Fibroblast of skin of left biceps (primary cell): ENCODE data around the gene SLC9A2.

Source experiments
- DNase-seq, 2 experiments: peaks; one replicate each; pipeline ENCODE4 v3.0.0-alpha.2; 2013; ENCODE audit warnings: low read depth in 2 of 2

Gene SLC9A2

DNA sequence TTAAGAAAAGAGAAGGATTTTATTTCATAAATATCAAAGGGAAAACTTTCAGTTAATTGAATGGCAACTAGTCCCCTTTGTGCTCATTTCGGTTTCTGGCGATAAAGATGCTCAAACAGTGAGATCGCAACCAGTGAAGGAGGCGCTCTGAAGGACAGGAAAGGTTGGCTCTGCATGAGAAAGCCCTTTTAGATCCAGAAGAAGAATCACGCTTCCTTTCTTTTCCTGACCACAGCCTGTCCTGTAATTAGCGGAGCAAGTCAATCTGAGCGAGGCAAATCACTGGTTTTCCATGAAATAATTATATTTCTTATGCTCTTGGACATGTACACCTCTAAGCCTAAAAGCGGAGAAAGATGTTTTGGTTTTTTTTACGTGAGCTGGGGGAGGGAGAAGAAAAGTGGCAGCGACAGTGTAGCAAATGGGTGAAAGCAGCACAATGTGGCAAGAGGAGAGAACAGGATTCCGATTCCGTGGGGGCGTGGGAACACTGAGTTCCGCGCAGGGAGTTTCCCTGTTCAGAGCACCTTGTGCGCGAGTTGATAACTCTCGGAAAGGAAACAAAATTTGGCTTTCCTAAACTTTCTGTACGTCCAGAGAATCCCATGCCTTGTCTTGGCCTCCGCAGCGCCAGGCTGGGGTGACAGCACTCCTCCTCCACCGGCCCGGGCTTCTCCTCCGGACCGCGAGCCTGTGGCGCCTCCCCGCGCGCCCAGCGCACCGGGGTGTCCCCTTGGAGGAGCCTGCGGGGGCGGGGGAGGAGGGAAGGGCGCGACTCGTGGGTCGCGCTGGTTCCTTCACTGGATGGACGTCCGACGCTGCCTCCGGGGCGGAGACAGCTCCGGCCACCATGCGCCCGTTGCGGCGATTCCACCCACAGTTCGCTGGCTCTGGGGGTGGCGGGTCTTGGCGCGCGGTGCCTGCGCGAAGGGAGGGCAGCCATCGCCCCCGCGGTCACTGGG is 620 bp upstream of the SLC9A2 start:
- no peak for DNase-seq

DNA sequence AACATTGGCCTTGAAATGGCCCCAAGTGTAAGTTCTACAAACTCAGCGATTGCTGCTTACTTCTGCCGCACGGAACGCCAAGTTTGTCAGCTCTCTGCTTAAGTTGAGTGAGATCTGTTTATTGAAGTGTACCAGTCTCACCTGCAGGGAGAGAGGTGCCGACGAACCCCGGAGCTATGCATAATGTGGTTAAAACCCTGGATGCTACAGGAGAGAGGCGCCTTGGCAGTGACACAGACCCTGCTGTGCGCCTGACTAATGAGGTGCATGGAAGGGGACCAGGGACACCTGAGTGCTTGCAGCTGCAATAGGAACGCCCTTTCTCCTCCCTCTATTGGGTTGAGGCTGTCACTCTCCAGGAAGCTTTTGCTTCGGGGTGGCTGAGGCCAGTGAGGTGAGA is 979 bp downstream of the SLC9A2 start:
- DNase-seq = no peak

DNA sequence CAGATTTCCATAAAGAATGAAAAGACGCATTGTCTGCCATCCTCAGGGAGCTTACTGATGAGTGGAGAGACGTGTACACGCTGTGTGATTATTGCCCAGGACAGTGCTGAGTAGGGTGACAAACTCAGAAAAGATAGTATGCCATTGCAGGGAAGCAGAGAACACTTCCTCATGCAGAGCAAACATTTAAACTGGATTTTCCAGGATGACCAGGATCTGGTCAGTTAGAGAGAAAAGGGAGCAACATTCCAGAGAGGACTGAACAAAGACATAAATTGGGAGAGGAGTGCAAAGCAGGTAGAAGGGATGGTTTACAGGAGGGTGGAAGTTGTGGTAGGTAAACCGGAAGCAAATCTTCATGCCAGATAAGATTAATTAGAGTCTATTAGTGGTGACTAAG is 2.3 kb downstream of the SLC9A2 start:
- DNase-seq = no peak

- DNase-seq = no peak
Measured at GRCh38 chr2:102622646-102623045, 3.3 kb downstream of the SLC9A2 start.

DNA sequence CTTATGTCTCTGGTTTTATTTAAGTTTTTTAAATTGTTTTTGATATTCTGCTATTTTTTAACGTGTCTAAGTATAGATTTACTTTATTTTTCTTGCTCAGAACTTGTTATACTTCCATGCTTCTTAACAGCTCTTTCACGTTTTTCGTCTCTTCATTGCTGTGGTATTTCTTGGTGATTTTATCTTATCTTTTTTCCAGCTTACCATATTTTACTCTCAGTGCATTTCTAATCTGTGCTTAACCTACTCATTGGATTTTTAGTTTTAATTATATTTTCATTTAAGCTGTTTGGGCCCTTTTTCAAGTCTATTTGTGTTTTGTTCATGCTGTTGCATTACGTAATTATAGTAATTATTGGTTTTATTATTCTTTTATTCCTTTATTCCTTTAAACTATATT is 11.1 kb downstream of the SLC9A2 start:
- DNase-seq = no peak

DNA sequence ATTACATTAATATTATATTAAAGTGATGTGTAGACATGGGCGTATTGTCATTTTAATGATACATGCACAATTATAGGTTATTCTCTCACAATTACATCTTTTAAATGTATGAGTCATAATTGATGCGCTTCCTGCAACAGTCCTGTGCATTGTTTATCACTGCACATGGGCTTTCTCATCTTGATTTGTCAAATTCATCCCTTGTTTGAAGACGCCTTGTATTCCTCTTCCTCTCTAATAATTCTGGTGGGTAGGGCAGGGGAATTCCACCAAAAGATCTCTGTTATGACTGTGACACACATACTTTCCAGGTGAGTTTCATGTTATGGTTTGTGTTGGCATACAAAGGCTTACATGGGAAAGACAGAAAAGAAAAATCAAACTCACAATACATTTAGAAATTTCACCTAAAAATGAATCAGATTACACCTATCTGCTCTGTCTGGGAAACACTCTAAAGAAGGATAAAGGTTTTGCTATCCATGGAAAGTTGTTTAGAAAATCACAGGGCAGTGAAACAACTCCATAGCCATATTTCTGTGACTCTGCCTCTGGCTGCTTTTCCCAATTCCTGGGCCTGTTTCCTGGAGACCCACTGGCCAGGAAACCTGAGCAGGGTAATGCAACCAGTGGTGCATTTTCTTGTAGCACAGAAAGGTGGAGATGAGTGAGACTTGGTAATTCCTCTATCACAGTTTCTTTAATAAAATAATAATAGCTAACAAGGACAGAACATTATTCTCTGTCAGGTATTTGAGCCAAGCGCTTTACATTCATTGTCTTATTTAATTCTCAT is 13.2 kb downstream of the SLC9A2 start:
- no peak for DNase-seq

GRCh38 chr2:102634831-102635241 is 15.5 kb downstream of the SLC9A2 start:
- DNase-seq = no peak

GRCh38 chr2:102635317-102635716 is 16.0 kb downstream of the SLC9A2 start:
- no peak for DNase-seq

- no peak for DNase-seq
Measured at GRCh38 chr2:102636283-102636907, 17.0 kb downstream of the SLC9A2 start.

DNA sequence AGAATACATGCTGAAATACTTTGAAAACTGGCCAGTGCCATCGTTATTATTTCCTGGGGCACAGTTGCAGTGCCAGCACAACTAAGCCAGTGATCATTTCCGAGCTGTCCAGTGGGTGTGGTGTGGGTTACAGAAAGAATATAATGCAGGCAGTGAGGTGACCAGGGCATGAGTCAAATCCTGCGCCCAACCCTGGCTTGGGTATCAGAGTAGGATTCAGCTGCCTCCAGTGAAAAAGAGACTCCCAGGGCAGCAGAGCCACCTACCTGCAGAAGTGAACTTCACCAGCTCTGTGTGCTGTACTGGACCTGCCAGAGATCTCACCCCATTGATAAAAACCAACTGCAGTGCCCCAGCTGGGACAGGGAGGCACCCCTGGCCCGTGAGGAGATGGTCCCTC is 18.0 kb downstream of the SLC9A2 start:
- DNase-seq = no peak

- DNase-seq = no peak
Measured at GRCh38 chr2:102639429-102639828, 20.1 kb downstream of the SLC9A2 start.

DNA sequence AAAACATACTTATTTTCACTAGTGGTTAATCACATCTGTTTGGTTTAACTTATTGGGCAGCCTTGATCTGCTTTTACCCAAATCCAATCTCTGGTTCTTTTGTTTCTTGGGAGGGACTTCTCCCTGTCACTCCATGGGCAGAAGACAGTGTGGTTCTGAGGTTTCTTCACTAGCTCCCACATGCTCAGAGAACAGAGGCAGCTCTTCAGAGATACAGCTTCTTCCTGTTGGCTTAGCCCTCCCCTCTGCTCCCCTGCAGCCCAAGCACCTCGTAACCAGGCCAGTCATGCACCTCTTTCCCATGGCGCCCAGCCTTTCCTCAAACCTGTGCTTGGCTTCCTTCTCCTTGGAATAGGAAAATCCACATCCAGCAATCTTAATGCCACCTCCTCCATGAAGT is 32.8 kb downstream of the SLC9A2 start:
- DNase-seq = no peak

GRCh38 chr2:102657770-102658169 is 38.4 kb downstream of the SLC9A2 start:
- DNase-seq = no peak

GRCh38 chr2:102660070-102660469 is 40.7 kb downstream of the SLC9A2 start:
- no peak for DNase-seq

- DNase-seq = no peak
Measured at GRCh38 chr2:102660574-102660973, 41.2 kb downstream of the SLC9A2 start.

- no peak for DNase-seq
Measured at GRCh38 chr2:102661846-102662245, 42.5 kb downstream of the SLC9A2 start.

DNA sequence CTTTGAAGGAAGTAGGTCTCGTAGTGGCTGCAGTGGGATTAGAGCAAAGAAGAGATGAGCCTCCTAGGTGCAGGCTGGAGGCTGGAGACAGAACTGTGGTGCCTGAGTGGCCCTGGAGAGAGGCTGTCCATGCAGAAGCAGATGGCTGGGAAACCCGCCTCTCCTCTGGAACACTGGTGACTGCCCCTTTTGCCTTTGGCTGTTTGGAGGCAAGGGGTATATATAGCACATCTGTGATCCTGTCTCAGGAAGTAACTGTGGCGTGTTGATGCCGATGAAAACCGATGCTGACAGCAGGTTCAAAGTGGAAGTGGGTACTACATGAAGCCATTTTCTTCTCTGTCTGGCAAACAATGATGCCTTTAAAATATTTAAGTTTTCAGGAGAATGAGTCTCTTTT is 43.5 kb downstream of the SLC9A2 start:
- DNase-seq = no peak

GRCh38 chr2:102663381-102663780 is 44.0 kb downstream of the SLC9A2 start:
- no peak for DNase-seq

DNA sequence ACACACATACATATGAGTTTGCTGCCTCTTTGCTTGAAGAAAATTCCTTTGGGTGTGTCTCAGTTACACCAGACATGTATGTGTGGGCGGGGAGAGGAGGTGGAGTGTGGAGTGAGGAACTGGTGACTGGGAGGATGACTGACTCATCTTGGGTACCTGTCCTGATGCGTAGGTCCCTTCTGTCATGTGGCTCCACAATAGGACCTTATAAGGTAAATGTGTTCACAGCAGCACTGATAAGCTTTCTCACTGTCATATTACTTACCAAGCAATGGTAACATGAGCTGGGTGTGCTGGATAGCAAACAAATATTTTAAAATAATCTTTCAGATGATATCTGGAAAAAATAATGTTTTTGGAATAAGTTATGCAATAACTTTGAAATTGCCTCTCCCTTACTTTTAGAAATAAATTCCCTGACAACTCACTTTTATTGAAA is 45.1 kb downstream of the SLC9A2 start:
- DNase-seq = no peak

DNA sequence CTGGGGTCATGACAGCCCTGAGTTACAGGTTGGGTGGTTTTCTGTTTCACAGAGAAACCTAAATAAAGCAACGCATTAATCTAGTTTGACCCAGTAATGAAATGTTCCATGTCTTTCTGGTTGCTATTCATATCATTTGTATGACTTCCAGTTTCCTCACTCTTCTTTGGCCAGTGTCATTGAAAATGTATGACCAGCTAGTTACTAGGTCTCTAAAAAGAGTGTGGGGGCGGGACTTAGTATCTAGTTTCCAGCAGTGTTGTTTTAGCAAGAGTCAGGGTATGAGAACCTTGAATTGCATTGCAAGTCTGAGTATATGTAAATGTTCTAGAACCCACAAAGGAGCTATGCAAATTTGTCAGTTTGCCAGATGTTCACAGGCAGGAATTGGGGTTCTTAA is 47.7 kb downstream of the SLC9A2 start:
- no peak for DNase-seq

DNA sequence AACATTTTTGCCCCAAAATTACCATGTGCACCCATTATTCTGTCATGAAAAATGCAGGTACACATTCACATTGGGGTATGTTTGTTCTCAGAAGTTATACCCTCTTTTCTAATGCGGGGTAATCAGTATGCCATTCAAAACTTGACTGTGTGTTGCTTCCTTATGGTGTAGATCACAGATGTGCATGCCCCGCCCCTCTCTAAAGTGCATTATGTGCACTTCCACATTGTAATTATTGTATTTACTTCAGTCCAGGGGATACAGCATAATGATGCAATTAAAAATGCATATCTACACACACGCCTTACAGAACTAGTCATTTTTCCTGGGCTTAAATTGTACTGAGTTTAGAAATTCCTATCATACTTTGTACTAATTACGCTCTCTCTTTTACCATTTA is 48.8 kb downstream of the SLC9A2 start:
- DNase-seq = no peak

- no peak for DNase-seq
Measured at GRCh38 chr2:102669401-102669800, 50.0 kb downstream of the SLC9A2 start.
